B cell (primary cell): Measurements from ENCODE around the gene RECK. TPM values are rescaled to one million over a fixed set of nuclear protein-coding genes. Genes with fewer than 3 reads are reported as not detected.
"Not testable (repeated sequence)": the region's sequence is repeated elsewhere in the genome, so short reads cannot be mapped to it uniquely, and the experiment has no call there.

ENCODE experiments used
- ATAC-seq: fragments of 200-7000 bp; cut with Tn5 transposase; one replicate; pipeline ENCODE4 v1.10.0; 2021; ENCODE audit warnings: low read depth, mild to moderate bottlenecking, moderate number of reproducible peaks, moderate library complexity
- CTCF ChIA-PET: fragments of 350-600 bp; sonication (Branson Sonifier 250); formaldehyde crosslinking; loops from one replicate; lab custom pipeline; 2021; ENCODE audit warnings: antibody characterized with exemption, inconsistent platforms; lab: Charles Lee
- POLR2A ChIA-PET: fragments of 350-600 bp; sonication (Branson Sonifier 250); formaldehyde crosslinking; loops from one replicate; lab custom pipeline; 2021; ENCODE audit warnings: antibody characterized with exemption; lab: Charles Lee
- DNase-seq: peaks from one replicate; pipeline ENCODE4 v3.0.0; 2013
- H2AFZ ChIP-seq: 2 replicates; pipeline ENCODE4 v1.6.1; 2012; ENCODE audit warnings: mild to moderate bottlenecking, low read depth, low read length; ENCODE audit not compliant: insufficient read depth, poor library complexity, severe bottlenecking
- H3K27ac ChIP-seq, 2 donors: 1 replicate in 1 of 2; 2 replicates in 1 of 2; pipeline ENCODE4 v1.5.1; 2012 to 2013; ENCODE audit warnings: low read length in 2 of 2, mild to moderate bottlenecking in 2 of 2, moderate library complexity in 1 of 2
- H3K27me3 ChIP-seq, 4 experiments: fragments of 200-600 bp in 1 of 4; sonication (generic) in 1 of 4; replicated peaks in 1 of 4; 1 replicate in 2 of 4; 2 replicates in 2 of 4; pipeline versions ENCODE4 v1.6.1 to v1.7.0; 2013 to 2016; ENCODE audit warnings: low read length in 3 of 4, mild to moderate bottlenecking in 2 of 4, mixed read lengths in 1 of 4, moderate library complexity in 1 of 4; ENCODE audit not compliant: insufficient read depth in 4 of 4, control insufficient read depth in 3 of 4; ENCODE audit errors: control extremely low read depth in 1 of 4
- H3K36me3 ChIP-seq, 2 experiments: replicated peaks in 1 of 2; 1 replicate in 1 of 2; 2 replicates in 1 of 2; pipeline versions ENCODE4 v1.6.1 to v1.7.1; 2013; ENCODE audit warnings: low read length in 1 of 2; ENCODE audit not compliant: insufficient read depth in 2 of 2, control insufficient read depth in 1 of 2; ENCODE audit errors: control extremely low read depth in 1 of 2, extremely low read depth in 1 of 2
- H3K4me1 ChIP-seq, 2 donors: fragments of 200-600 bp in 1 of 2; sonication (generic) in 1 of 2; 1 replicate in 1 of 2; 2 replicates in 1 of 2; pipeline versions ENCODE4 v1.5.1 to v1.6.1; 2013 to 2017; ENCODE audit warnings: low read length in 2 of 2; ENCODE audit not compliant: control insufficient read depth in 2 of 2, insufficient read depth in 2 of 2
- H3K4me2 ChIP-seq: replicated peaks from 2 replicates; pipeline ENCODE3; 2012; ENCODE audit warnings: mild to moderate bottlenecking, low read depth, low read length; ENCODE audit not compliant: poor library complexity, severe bottlenecking
- H3K4me3 ChIP-seq, 5 experiments: fragments of 200-600 bp in 1 of 5; sonication (generic) in 1 of 5; 1 replicate in 3 of 5; 2 replicates in 2 of 5; pipeline versions ENCODE4 v1.5.1 to v1.7.0; 2011 to 2016; ENCODE audit warnings: low read length in 4 of 5, mild to moderate bottlenecking in 4 of 5, low read depth in 2 of 5, control low read depth in 1 of 5, moderate library complexity in 1 of 5; ENCODE audit not compliant: insufficient read depth in 1 of 5; ENCODE audit errors: control extremely low read depth in 1 of 5, extremely low read depth in 1 of 5
- H3K79me2 ChIP-seq: fragments of 200-600 bp; sonication (generic); one replicate; pipeline ENCODE4 v1.6.0; 2016; ENCODE audit warnings: low read length; ENCODE audit not compliant: control insufficient read depth, insufficient read depth
- H3K9ac ChIP-seq: fragments of 200-600 bp; sonication (generic); 2 replicates; pipeline ENCODE4 v1.6.1; 2017; ENCODE audit warnings: mild to moderate bottlenecking, low read length, moderate library complexity
- H3K9me3 ChIP-seq, 3 donors: one replicate each; pipeline versions ENCODE4 v1.6.1 to v1.7.1; 2013; ENCODE audit warnings: low read length in 2 of 3; ENCODE audit not compliant: control insufficient read depth in 2 of 3, insufficient read depth in 1 of 3; ENCODE audit errors: control extremely low read depth in 1 of 3
- H4K20me1 ChIP-seq: 2 replicates; pipeline ENCODE4 v1.6.0; 2012; ENCODE audit warnings: mild to moderate bottlenecking, low read length; ENCODE audit not compliant: insufficient read depth, control insufficient read depth, poor library complexity, severe bottlenecking
- H3K27ac Mint-ChIP-seq: one replicate; pipeline ENCODE4 v1.8.0; 2021; ENCODE audit warnings: mixed read lengths
- H3K27me3 Mint-ChIP-seq: one replicate; pipeline ENCODE4 v1.8.0; 2021; ENCODE audit warnings: mixed read lengths
- H3K4me1 Mint-ChIP-seq: one replicate; pipeline ENCODE4 v1.8.0; 2021; ENCODE audit warnings: mixed read lengths
- H3K4me3 Mint-ChIP-seq: one replicate; pipeline ENCODE4 v1.8.0; 2021; ENCODE audit warnings: mixed read lengths
- H3K9me3 Mint-ChIP-seq: one replicate; pipeline ENCODE4 v1.8.0; 2022; ENCODE audit warnings: mixed read lengths; ENCODE audit not compliant: insufficient read depth
- CTCF ChIP-seq: fragments of 200-600 bp; IDR thresholded peaks from one replicate; pipeline ENCODE4 v1.8.0; 2022; ENCODE audit warnings: antibody characterized with exemption, mild to moderate bottlenecking
- EZH2 ChIP-seq: IDR thresholded peaks from 2 replicates; pipeline ENCODE4 v1.6.1; 2012; ENCODE audit warnings: borderline replicate concordance, low read depth, mild to moderate bottlenecking, moderate library complexity, low read length; ENCODE audit not compliant: insufficient read depth, poor library complexity, severe bottlenecking
- WGBS: methylation state at CpG from one replicate; pipeline ENCODE4 v1.1.5; 2013; ENCODE audit warnings: missing lambda C conversion rate; ENCODE audit not compliant: insufficient coverage; 5-methylcytosine and 5-hydroxymethylcytosine counted together
- intact Hi-C: fragments of 100-400 bp; cut with micrococcal nuclease; formaldehyde crosslinking; loops from one replicate; pipeline ENCODE4 v1.10.0; 2022
- polyA plus RNA-seq: library from polyadenylated mRNA; depleted of rRNA; stranded (reverse); fragments of >200 nt; gene quantifications from 2 replicates; pipeline ENCODE4 v1.2.3, GENCODE V29; 2012
- total RNA-seq, 2 donors: library from RNA; stranded (reverse); fragments of 120-200 nt in 1 of 2; gene quantifications; 1 replicate in 1 of 2; 2 replicates in 1 of 2; pipeline versions ENCODE4 v1.2.3 to v1.2.4, GENCODE V29; 2013 to 2022

The RECK gene
- total and polyA plus RNA-seq, 2 donors (not counting 1 experiment from before 2014, with no cell fraction given) = 5.6 to 7.7 TPM

- Histone ChIP-seq H3K36me3 (no peaks in the 10 kb centered on the region), H3K79me2 (peaks cover 2% of the 10 kb centered on the region), H3K9ac (no peak overlapping the region), H3K4me1 (peaks cover 15 to 18% of the 10 kb centered on the region in 2 donors), H4K20me1 (no peaks in the 10 kb centered on the region), H2AFZ (no peak overlapping the region), H3K4me3 (no peak overlapping the region), H3K9me3 (peaks cover 0 to 4% (median 3%) of the 10 kb centered on the region in 3 donors), H3K27ac (no peak overlapping the region), H3K27me3 (no peaks in the 10 kb centered on the region), H3K4me2 (no peak overlapping the region)
- CTCF ChIA-PET = interaction anchor here (1.1 kb wide), 1 partner anchor 14 kb away, joined by 7 read pairs; no protein-coding TSS in a partner anchor
- ATAC-seq = no peak
- no peak for DNase-seq
- peaks cover 14% of the 10 kb centered on the region for H3K4me1 Mint-ChIP-seq
- H3K4me3 Mint-ChIP-seq = no peak overlapping the region
- TF ChIP-seq CTCF (no peak), EZH2 (no peak)
- no CpG with 5 or more reads among the region's 2 CpGs for WGBS
- H3K27me3 Mint-ChIP-seq = no peaks in the 10 kb centered on the region
- no peaks in the 10 kb centered on the region for H3K9me3 Mint-ChIP-seq
- POLR2A ChIA-PET = no interaction called here
- H3K27ac Mint-ChIP-seq = no peak overlapping the region
- intact Hi-C loops = no loop called here
Observed at GRCh38 chr9:36158122-36158521, 121.4 kb downstream of the RECK start.

- no peak overlapping the region for H3K9ac ChIP-seq
- ChIA-PET POLR2A (interaction anchor here (0.7 kb wide), 1 partner anchor 14 kb away, joined by 3 read pairs; no protein-coding TSS in a partner anchor), CTCF (interaction anchor here (1.0 to 1.1 kb wide), 2 partner anchors 15 to 56 kb away, joined by 4 to 7 read pairs; no protein-coding TSS in a partner anchor)
- H3K4me1 ChIP-seq = peaks cover 9 to 10% of the 10 kb centered on the region in 2 donors
- Mint-ChIP-seq H3K27ac (no peak overlapping the region), H3K9me3 (no peaks in the 10 kb centered on the region), H3K4me1 (peaks cover 7% of the 10 kb centered on the region), H3K27me3 (no peaks in the 10 kb centered on the region), H3K4me3 (no peak overlapping the region)
- WGBS = 98% methylated on average over 6 of the region's 7 CpGs
- no peak overlapping the region for H2AFZ ChIP-seq
- H4K20me1 ChIP-seq = no peaks in the 10 kb centered on the region
- intact Hi-C loops = no loop called here
- no peaks in the 10 kb centered on the region for H3K27me3 ChIP-seq
- no peak for TF ChIP-seq EZH2
- no peak for DNase-seq
- no peaks in the 10 kb centered on the region for H3K36me3 ChIP-seq
- no peak overlapping the region for H3K4me2 ChIP-seq
- no peak overlapping the region for H3K27ac ChIP-seq
- no peak for ATAC-seq
- H3K9me3 ChIP-seq = peaks cover 0 to 4% (median 3%) of the 10 kb centered on the region in 3 donors
- no peaks in the 10 kb centered on the region for H3K79me2 ChIP-seq
- H3K4me3 ChIP-seq = no peak overlapping the region
Observed at GRCh38 chr9:36158917-36159316, 122.2 kb downstream of the RECK start.

DNA sequence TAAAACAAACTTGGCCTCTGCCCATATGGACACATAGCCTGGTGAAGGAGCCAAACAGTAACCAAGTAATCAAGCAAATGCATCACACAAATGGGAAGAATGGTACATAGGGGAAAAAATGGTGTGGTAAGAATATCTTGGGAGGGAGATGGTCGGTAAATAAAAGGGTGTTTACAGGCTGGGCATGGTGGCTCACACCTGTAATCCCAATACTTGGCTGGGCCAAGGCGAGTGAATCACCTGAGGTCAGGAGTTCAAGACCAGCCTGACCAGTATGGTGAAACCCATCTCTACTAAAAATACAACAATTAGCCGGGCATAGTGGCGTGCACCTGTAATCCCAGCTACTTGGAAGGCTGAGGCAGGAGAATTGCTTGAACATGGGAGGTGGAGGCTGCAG is 122.8 kb downstream of the RECK start:
- H4K20me1 ChIP-seq, H3K4me1 ChIP-seq, H3K79me2 ChIP-seq, H3K4me3 ChIP-seq, DNase-seq, H3K27me3 Mint-ChIP-seq, POLR2A ChIA-PET, H3K9me3 Mint-ChIP-seq, H3K9ac ChIP-seq, H3K27ac Mint-ChIP-seq, H3K9me3 ChIP-seq, H3K27me3 ChIP-seq, H2AFZ ChIP-seq, H3K4me2 ChIP-seq, H3K4me3 Mint-ChIP-seq, H3K36me3 ChIP-seq, H3K4me1 Mint-ChIP-seq, ATAC-seq, intact Hi-C loops, H3K27ac ChIP-seq: not testable (repeated sequence)
- no CpG with 5 or more reads among the region's 4 CpGs for WGBS
- CTCF ChIA-PET = interaction anchor here (1.0 to 1.2 kb wide), 3 partner anchors 15 to 57 kb away, joined by 4 to 7 read pairs (median 5); no protein-coding TSS in a partner anchor
